Keratinocyte (primary cell): ENCODE results near the gene PPP2R5C. TPM values are rescaled to one million over a fixed set of nuclear protein-coding genes. Genes with fewer than 3 reads are reported as not detected.
"Not testable (repeated sequence)": the region's sequence is repeated elsewhere in the genome, so short reads cannot be mapped to it uniquely, and the experiment has no call there.

ENCODE experiments used
- DNase-seq: peaks from one replicate; pipeline ENCODE4 v3.0.0-alpha.2; 2011; ENCODE audit warnings: low read depth, missing footprints, low spot score
- FAIRE-seq: peaks from 2 replicates; lab custom pipeline; 2011; peaks lifted over from hg19 to GRCh38; lab: Jason Lieb, UNC
- H2AFZ ChIP-seq: 2 replicates; pipeline ENCODE4 v1.6.0; 2012; ENCODE audit warnings: low read length, control low read depth, inconsistent platforms; ENCODE audit not compliant: control insufficient read depth
- H3K27ac ChIP-seq: 2 replicates; pipeline ENCODE4 v1.5.1; 2011; ENCODE audit warnings: low read length; ENCODE audit not compliant: control insufficient read depth, insufficient read depth
- H3K27me3 ChIP-seq: 3 replicates; pipeline ENCODE4 v1.6.0; 2011; ENCODE audit warnings: low read length; ENCODE audit not compliant: control insufficient read depth, insufficient read depth; ENCODE audit errors: extremely low read depth
- H3K36me3 ChIP-seq, 2 experiments: 2 replicates in 1 of 2; 3 replicates in 1 of 2; pipeline ENCODE4 v1.5.1; 2011; ENCODE audit warnings: low read length in 2 of 2, mild to moderate bottlenecking in 1 of 2; ENCODE audit not compliant: control insufficient read depth in 2 of 2, insufficient read depth in 2 of 2; ENCODE audit errors: extremely low read depth in 1 of 2
- H3K4me1 ChIP-seq: 3 replicates; pipeline ENCODE4 v1.5.1; 2011; ENCODE audit warnings: low read length; ENCODE audit not compliant: control insufficient read depth, insufficient read depth; ENCODE audit errors: extremely low read depth
- H3K4me2 ChIP-seq: 3 replicates; pipeline ENCODE4 v1.6.0; 2011; ENCODE audit warnings: low read depth, low read length; ENCODE audit not compliant: control insufficient read depth, insufficient read depth; ENCODE audit errors: extremely low read depth
- H3K4me3 ChIP-seq, 3 experiments: fragments of 200-600 bp in 1 of 3; sonication (generic) in 1 of 3; 2 replicates in 2 of 3; 3 replicates in 1 of 3; pipeline ENCODE4 v1.5.1; 2011 to 2016; ENCODE audit warnings: low read length in 3 of 3, mild to moderate bottlenecking in 3 of 3, control low read depth in 2 of 3, inconsistent platforms in 1 of 3, low read depth in 1 of 3, mixed read lengths in 1 of 3, mixed run types in 1 of 3, moderate library complexity in 1 of 3; ENCODE audit not compliant: control insufficient read depth in 2 of 3, insufficient read depth in 2 of 3; ENCODE audit errors: extremely low read depth in 1 of 3
- H3K79me2 ChIP-seq: 2 replicates; pipeline ENCODE4 v1.6.0; 2012; ENCODE audit warnings: low read length; ENCODE audit not compliant: control insufficient read depth, insufficient read depth
- H3K9ac ChIP-seq: 3 replicates; pipeline ENCODE4 v1.6.0; 2011; ENCODE audit warnings: low read length; ENCODE audit not compliant: control insufficient read depth, insufficient read depth; ENCODE audit errors: extremely low read depth
- H3K9me1 ChIP-seq: 3 replicates; pipeline ENCODE4 v1.6.0; 2011; ENCODE audit warnings: low read length; ENCODE audit not compliant: control insufficient read depth, insufficient read depth; ENCODE audit errors: extremely low read depth
- H3K9me3 ChIP-seq: 2 replicates; pipeline ENCODE4 v1.5.1; 2012; ENCODE audit warnings: low read depth, low read length; ENCODE audit not compliant: control insufficient read depth
- H4K20me1 ChIP-seq: 3 replicates; pipeline ENCODE4 v1.6.0; 2011; ENCODE audit warnings: low read length; ENCODE audit not compliant: control insufficient read depth, insufficient read depth; ENCODE audit errors: extremely low read depth
- CTCF ChIP-seq, 3 experiments: IDR thresholded peaks in 1 of 3; conservative IDR thresholded peaks in 1 of 3; optimal IDR thresholded peaks in 1 of 3; 2 replicates in 2 of 3; 3 replicates in 1 of 3; pipeline versions ENCODE3 to v1.5.1; 2011; ENCODE audit warnings: low read length in 3 of 3, mild to moderate bottlenecking in 3 of 3, moderate library complexity in 2 of 3, control low read depth in 1 of 3, inconsistent platforms in 1 of 3; ENCODE audit not compliant: insufficient read depth in 2 of 3; ENCODE audit errors: extremely low read depth in 1 of 3
- EZH2 ChIP-seq: IDR thresholded peaks from one replicate; pipeline ENCODE4 v1.6.1; 2012; ENCODE audit warnings: inconsistent platforms, mild to moderate bottlenecking, low read length, moderate library complexity
- dilution Hi-C: fragments of 300-500 bp; cut with MboI; formaldehyde crosslinking; loops from one replicate; pipeline ENCODE4 v1.7.0; 2020; ENCODE audit warnings: low sequenced_read_pairs; ENCODE audit not compliant: extremely low pct_ligation_motif_present
- polyA plus RNA-seq, 5 experiments: library from polyadenylated mRNA; depleted of rRNA in 3 of 5; stranded (reverse) in 3 of 5; stranded (forward) in 1 of 5; unstranded in 1 of 5; fragments of >200 nt; gene quantifications; 1 replicate in 1 of 5; 2 replicates in 3 of 5; 3 replicates in 1 of 5; pipeline versions ENCODE4 v1.2.1 to v1.2.3, GENCODE V29; 2011 to 2012; ENCODE audit warnings: missing spikeins in 2 of 5, low read depth in 1 of 5, low replicate concordance in 1 of 5

The PPP2R5C gene
- polyA plus RNA-seq, 1 donor (not counting 4 experiments of a cell fraction or from before 2014, with no cell fraction given): 105 TPM

- Histone ChIP-seq H3K4me3 (no peak overlapping the region), H4K20me1 (no peaks in the 10 kb centered on the region), H3K9ac (no peak overlapping the region), H3K27ac (no peak overlapping the region), H3K4me2 (no peak overlapping the region), H2AFZ (no peak overlapping the region), H3K9me3 (no peaks in the 10 kb centered on the region), H3K9me1 (no peaks in the 10 kb centered on the region), H3K27me3 (no peaks in the 10 kb centered on the region), H3K36me3 (peaks cover 5 to 13% of the 10 kb centered on the region in 2 experiments), H3K79me2 (peaks cover 91% of the 10 kb centered on the region), H3K4me1 (peaks cover 38% of the 10 kb centered on the region)
- dilution Hi-C loops: no loop called here
- DNase-seq (no peak), FAIRE-seq (no peak)
- TF ChIP-seq EZH2 (no peak), CTCF (optimal IDR thresholded peaks at IDR 0.05 in 1 of 3, IDR thresholded peaks at IDR 0.05 in 1 of 3, conservative IDR thresholded peaks at IDR 0.05 in 1 of 3; ENCODE audit: extremely low read depth in 1 of 3, insufficient read depth in 2 of 3, low read length in 3 of 3) (no peak)
These were observed 208.0 kb downstream of the PPP2R5C start for GRCh38 chr14:101969481-101969880.

- H2AFZ ChIP-seq: no peak overlapping the region
- dilution Hi-C loops: no loop called here
- peak overlapping the region; percentile 97 for H3K4me2 ChIP-seq
- FAIRE-seq (no peak), DNase-seq (no peak)
- no peaks in the 10 kb centered on the region for H3K27me3 ChIP-seq
- no peaks in the 10 kb centered on the region for H3K9me3 ChIP-seq
- no peak for TF ChIP-seq CTCF (optimal IDR thresholded peaks at IDR 0.05 in 1 of 3, IDR thresholded peaks at IDR 0.05 in 1 of 3, conservative IDR thresholded peaks at IDR 0.05 in 1 of 3; ENCODE audit: extremely low read depth in 1 of 3, insufficient read depth in 2 of 3, low read length in 3 of 3)
- no peak for TF ChIP-seq EZH2
- H3K79me2 ChIP-seq: peaks cover 90% of the 10 kb centered on the region
- no peak overlapping the region for H3K9ac ChIP-seq
- H3K36me3 ChIP-seq: peaks cover 7 to 22% of the 10 kb centered on the region in 2 experiments
- peaks cover 35% of the 10 kb centered on the region for H3K4me1 ChIP-seq
- H3K9me1 ChIP-seq: no peaks in the 10 kb centered on the region
- no peak overlapping the region for H3K4me3 ChIP-seq
- no peaks in the 10 kb centered on the region for H4K20me1 ChIP-seq
- H3K27ac ChIP-seq: peak overlapping the region; percentile 19
These were observed 209.4 kb downstream of the PPP2R5C start for GRCh38 chr14:101970830-101971400.

GRCh38 chr14:101971458-101971857 is 209.9 kb downstream of the PPP2R5C start:
- H3K27me3 ChIP-seq, H3K9me3 ChIP-seq, dilution Hi-C loops, DNase-seq, H3K9me1 ChIP-seq, H4K20me1 ChIP-seq, FAIRE-seq: not testable (repeated sequence)
- Histone ChIP-seq H3K4me1 (peaks cover 35% of the 10 kb centered on the region), H3K36me3 (peaks cover 7 to 22% of the 10 kb centered on the region in 2 experiments), H3K79me2 (peaks cover 89% of the 10 kb centered on the region), H2AFZ (peak overlapping the region; percentile 23), H3K27ac (peak overlapping the region; percentile 88), H3K4me2 (peak overlapping the region; percentile 97), H3K9ac (peak overlapping the region; percentile 77), H3K4me3 (peak overlapping the region in 1 of 3 experiments; percentile 61)
